ENCODE results near the gene OR10A7.
"Not testable (repeated sequence)": the region's sequence is repeated elsewhere in the genome, so short reads cannot be mapped to it uniquely, and the experiment has no call there.

OR10A7 gene

GRCh38 chr12:55220725-55221124 is at the start of gene OR10A7:
Gene OR10A7, plus strand, starts transcription at chr12:55221025. Its CDS starts 0 bp downstream, at chr12:55221025.
- DNase-seq (ENCODE audit: low read depth, low spot score), result no peak

- no peak for DNase-seq (ENCODE audit: low read depth, low spot score)
Measured at GRCh38 chr12:55171445-55171844, 49.4 kb upstream of the OR10A7 start.

GRCh38 chr12:55171846-55172245 is 49.0 kb upstream of the OR10A7 start:
- not testable (repeated sequence) for DNase-seq (ENCODE audit: low read depth, low spot score)

GRCh38 chr12:55172686-55173085 is 48.1 kb upstream of the OR10A7 start:
- no peak for DNase-seq (ENCODE audit: low read depth, low spot score)

- no peak for DNase-seq (ENCODE audit: low read depth, low spot score)
Measured at GRCh38 chr12:55173456-55173855, 47.4 kb upstream of the OR10A7 start.

GRCh38 chr12:55188573-55188972 is 32.3 kb upstream of the OR10A7 start:
- DNase-seq (ENCODE audit: low read depth, low spot score), result no peak

- DNase-seq (ENCODE audit: low read depth, low spot score), result peak; percentile 42
Measured at GRCh38 chr12:55188974-55189556, 31.8 kb upstream of the OR10A7 start.

- no peak for DNase-seq (ENCODE audit: low read depth, low spot score)
Measured at GRCh38 chr12:55194382-55194781, 26.4 kb upstream of the OR10A7 start.

GRCh38 chr12:55226523-55226922 is 5.7 kb downstream of the OR10A7 start:
- no peak for DNase-seq (ENCODE audit: low read depth, low spot score)

- no peak for DNase-seq (ENCODE audit: low read depth, low spot score)
Measured at GRCh38 chr12:55227643-55228042, 6.8 kb downstream of the OR10A7 start.

GRCh38 chr12:55244309-55244708 is 23.5 kb downstream of the OR10A7 start, which contains the start of gene OR6C74:
Gene OR6C74, plus strand, starts transcription at chr12:55244609. Its CDS starts 2,679 bp downstream, at chr12:55247288.
- DNase-seq (ENCODE audit: low read depth, low spot score), result no peak

GRCh38 chr12:55246159-55246558 is 25.3 kb downstream of the OR10A7 start:
- DNase-seq (ENCODE audit: low read depth, low spot score), result no peak

GRCh38 chr12:55250944-55251343 is 30.1 kb downstream of the OR10A7 start:
- no peak for DNase-seq (ENCODE audit: low read depth, low spot score)

GRCh38 chr12:55253281-55253680 is 32.5 kb downstream of the OR10A7 start:
- DNase-seq (ENCODE audit: low read depth, low spot score), result no peak

- no peak for DNase-seq (ENCODE audit: low read depth, low spot score)
Measured at GRCh38 chr12:55256831-55257230, 36.0 kb downstream of the OR10A7 start.

- DNase-seq (ENCODE audit: low read depth, low spot score), result no peak
Measured at GRCh38 chr12:55258303-55258702, 37.5 kb downstream of the OR10A7 start.

All from iPS DF 19.7 (cell line).